Stimulated activated CD8-positive, alpha-beta memory T cell treated with anti-CD3 and anti-CD28 coated beads, Interleukin-12 subunit alpha, Interleukin-12 subunit beta, amount 100 ng/mL, for 1 hour (primary cell): ENCODE data around the gene KLHDC8A.
"Not testable (repeated sequence)": the region's sequence is repeated elsewhere in the genome, so short reads cannot be mapped to it uniquely, and the experiment has no call there.

Source experiments
- DNase-seq: peaks from one replicate; pipeline ENCODE4 v3.0.0-alpha.2; 2020; ENCODE audit warnings: low read depth

The KLHDC8A gene

GRCh38 chr1:205317311-205317917 lies 39.3 kb downstream of the KLHDC8A start:
- no peak for DNase-seq

- DNase-seq, result no peak
Measured at GRCh38 chr1:205316161-205316566, 40.6 kb downstream of the KLHDC8A start.

- DNase-seq, result no peak
Measured at GRCh38 chr1:205315008-205315618, 41.6 kb downstream of the KLHDC8A start.

DNA sequence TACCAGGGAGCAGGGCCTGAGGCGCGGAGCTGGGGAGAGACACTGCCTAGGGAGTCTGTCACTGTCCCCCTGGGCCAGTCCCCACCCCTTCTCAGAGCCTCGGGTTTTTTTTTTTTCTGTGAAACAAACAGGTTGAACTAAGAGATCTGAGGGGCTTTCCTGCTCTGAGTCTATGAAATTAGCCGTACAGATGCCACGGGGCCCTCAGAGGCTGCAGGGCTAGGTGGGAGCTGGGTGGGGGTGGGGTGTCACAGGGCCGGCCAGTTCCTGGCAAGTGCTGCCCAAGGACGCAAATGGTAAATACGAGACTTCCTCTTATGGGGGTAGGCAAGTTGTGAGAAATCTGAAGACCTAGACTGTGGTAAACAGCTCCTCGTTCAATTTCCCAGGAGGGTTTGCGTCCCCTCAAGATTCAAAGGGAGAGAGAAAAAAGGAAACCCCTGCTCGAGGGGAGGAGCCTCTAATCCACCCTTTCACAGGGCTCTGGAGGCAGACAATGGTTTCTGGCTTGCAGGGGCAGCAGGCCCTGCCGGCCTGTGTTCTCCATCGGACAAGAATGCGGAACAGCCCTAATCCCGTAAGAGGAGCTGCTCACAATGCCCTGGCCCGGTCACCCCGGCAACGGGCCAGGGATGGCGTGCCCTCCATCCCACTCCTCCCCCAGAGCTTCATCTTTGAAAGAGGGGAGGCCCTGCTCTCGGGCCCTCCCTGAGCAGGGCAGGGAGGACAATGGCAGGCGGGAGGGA lies 43.0 kb downstream of the KLHDC8A start:
- DNase-seq, result no peak

- no peak for DNase-seq
Measured at GRCh38 chr1:205312866-205313562, 43.7 kb downstream of the KLHDC8A start.

DNA sequence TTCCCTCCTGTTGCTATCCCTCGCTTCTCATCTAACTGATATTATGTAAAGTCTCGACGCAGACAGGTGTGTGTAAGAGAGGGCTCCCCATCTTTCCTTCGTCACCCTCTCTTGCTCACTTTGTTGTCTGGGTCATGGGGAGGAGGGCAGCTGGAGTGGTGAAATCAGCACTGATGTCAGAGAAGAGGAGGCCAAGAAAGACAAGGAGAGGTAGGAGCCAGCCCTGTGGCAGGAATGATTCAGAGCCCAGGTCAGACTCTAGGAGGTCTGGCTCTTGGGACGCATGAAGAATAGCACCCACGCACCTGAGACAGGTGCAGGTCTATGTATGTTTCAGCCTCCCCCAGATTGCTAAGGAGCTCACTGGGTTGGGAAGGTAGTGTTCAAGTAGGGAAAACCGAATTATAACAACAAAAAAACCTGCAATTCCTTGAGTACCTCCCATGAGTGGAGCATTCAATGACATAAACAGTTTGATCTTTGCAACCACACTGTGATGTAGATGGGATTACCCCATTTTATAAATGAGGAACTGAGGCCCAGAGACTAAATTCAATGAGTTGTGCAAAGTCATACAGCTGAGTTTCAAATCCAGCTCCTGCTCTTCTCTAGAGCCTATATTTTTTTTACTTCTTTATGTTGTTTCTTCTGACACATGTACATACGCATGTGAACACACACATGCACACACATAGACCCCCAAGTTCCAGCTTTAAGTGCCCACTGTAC lies 45.6 kb downstream of the KLHDC8A start:
- no peak for DNase-seq

DNA sequence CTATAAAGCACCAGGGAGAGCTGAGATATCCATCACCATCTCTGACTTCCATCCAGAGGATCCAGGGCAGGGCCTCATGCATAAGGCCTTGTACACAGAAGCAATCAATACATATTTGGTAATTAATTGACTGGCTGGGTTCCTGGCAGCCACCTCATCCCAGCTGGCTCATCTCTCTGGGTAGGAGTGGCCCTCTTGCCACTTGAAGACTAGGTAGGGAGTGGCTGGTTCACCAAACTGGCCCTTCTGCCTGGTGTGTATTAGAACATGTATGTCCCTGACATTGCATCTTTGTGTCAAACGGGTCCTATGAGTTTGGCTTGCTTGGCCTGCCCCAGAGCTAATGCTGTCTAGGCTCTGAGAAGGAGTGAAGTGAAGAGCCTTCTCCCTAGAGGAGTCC lies 47.0 kb downstream of the KLHDC8A start:
- no peak for DNase-seq

DNA sequence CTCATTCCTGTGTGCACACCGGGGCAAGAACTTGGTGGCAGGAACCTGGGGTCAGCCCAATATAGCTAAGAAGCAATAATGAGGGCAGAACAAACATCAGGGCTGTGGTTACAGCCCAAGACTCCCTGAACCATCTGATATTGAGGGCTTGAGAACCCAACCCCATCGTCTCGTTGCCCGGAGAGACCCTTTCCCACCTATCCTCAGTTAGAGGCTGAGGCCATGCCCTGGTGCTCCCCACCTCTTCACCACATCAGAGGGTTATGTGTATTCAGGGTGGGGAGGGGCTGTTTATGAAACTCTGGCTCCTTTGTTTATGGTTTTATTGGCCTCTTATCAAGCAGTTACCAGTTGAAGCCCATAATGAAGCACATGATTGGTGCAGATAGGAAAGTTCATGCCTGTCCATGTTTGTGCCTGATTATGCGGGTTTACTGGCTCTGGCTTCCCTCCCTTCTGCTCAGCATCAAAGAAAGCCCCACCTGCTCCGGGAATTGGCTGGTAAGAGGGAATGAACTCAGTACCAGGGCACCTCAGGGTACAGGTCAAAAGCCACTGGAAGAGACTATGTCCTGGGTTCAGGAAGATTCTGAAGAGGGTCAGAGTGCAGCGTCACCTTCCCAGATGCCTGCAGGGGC lies 49.7 kb downstream of the KLHDC8A start:
- no peak for DNase-seq

DNA sequence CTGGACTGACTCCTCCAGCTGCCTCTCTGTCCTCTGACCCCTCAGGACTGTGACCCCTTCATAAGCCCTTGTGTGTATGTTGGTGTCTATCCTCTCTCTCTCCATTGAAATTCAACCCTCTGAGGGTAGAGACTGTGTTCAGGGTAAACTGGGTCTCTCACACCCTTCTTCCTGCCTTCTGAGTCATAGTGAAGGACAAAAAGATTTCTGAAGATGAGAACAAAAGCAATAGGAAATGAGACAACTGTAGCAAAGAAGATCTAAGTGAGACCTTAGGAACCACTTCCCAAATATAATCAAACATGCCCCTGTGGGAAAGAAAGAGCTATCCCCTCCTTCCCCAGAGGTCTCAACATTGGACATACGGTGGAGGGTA lies 52.0 kb downstream of the KLHDC8A start:
- DNase-seq, result no peak

DNA sequence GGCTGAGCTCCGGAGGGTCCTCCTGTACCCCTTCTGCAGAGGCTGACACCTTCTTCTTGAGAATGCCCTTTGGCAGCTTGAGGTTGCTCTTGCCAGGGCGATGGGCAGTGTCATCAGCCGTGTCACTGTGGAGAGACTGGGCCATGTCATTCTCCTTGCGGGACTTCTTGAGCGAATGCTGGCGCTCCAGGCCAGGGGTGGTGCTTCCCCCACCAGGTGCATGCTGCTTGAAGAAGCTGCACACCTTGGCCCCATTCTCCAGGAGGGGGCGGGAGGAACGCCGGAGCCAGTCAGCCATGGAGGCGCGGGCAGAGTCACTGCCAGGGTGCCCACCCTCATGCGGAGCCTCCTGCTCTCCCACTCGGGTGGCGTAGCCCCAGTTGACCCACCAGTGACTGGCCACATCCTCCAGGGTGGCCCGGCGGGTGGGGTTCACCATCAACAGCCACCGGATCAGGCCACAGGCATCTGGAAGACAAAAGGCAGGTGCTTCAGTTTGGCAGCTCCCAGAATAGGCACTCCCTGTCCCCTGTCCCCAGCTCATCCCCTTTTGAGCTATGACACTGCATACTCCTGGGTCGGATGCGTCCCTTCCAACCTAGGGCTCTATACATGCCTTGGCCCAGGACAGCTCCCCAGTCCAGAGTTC lies 52.6 kb downstream of the KLHDC8A start:
- DNase-seq, result no peak

DNA sequence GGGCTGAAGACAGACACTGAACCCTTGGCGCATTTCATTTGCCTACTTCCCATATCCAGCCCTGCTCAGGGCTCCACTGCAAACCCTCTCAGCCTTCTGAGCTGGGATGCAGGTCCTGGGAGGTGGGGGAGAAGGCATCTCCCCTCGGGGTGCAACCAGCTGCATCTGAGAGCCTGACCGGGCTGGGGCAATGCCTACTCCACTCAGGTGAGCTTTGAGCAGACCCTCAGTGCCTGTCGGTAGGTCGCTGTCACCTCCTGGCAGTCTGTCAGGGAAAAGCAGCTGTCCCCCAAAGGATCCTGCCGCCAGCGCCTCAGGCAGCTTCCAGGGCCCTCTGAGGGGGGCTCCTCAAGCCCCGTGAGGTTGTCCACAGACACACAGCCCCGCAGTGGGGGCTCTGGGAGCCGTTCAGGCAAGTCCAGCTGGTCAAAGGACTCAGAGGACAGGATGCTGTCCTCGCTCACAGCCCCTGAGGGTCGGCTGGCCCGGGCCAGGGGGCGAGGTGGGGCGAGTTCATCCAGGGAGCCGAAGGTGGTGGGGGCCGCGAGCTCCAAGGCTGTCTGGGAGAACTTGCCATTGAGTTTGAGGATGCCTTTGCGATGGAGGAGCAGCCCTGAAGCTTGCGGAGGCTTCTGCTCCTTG lies 53.4 kb downstream of the KLHDC8A start:
- no peak for DNase-seq

GRCh38 chr1:205301842-205302588 lies 54.7 kb downstream of the KLHDC8A start:
- DNase-seq, result no peak

DNA sequence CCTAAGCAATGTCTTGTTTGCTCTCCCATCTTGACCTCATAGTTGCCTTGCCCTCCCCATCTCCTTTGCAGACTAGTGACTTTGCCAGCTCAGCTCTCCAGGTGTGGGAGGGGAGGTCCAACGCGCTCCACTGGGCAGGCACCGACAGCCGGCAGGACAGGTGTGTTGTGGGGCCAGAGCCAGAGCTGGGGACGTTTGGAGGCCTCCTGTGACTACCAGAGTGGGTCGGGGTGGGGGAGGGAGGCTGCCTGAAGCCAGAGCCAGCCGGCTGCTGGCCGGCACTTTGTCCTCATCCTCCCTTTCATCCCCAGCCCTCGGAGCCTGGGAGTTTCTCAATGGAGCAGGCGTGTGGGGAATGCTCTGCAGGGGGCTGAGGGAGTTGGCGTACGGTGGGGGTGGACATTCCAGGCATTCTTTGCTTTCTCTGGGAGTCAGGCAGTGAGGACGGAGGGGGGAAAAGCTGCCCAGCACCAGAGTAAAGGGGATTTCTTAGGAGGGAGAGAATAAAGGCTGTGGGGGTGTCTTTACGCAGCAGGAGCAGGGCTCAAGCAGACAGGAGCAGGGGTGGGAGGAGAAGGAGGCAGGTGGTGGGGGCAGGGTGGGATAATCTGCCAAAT lies 55.4 kb downstream of the KLHDC8A start:
- DNase-seq, result no peak

DNA sequence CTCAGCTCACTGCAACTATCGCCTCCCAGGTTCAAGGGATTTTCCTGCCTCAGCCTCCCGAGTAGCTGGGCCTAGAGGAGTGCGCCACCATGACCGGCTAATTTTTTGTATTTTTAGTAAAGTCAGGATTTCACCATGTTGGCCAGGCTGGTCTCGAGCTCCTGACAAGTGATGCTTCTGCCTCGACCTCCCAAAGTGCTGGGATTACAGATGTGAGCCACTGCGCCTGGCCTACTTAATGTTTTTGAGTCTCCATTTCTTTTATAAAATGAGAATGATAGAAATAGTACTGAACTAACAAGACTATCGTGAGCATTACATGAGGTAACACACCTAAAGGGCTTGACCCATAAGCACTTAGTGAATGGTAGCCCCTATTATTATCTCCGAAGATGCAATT lies 56.6 kb downstream of the KLHDC8A start:
- no peak for DNase-seq

GRCh38 chr1:205298191-205298994 lies 58.3 kb downstream of the KLHDC8A start:
- no peak for DNase-seq

DNA sequence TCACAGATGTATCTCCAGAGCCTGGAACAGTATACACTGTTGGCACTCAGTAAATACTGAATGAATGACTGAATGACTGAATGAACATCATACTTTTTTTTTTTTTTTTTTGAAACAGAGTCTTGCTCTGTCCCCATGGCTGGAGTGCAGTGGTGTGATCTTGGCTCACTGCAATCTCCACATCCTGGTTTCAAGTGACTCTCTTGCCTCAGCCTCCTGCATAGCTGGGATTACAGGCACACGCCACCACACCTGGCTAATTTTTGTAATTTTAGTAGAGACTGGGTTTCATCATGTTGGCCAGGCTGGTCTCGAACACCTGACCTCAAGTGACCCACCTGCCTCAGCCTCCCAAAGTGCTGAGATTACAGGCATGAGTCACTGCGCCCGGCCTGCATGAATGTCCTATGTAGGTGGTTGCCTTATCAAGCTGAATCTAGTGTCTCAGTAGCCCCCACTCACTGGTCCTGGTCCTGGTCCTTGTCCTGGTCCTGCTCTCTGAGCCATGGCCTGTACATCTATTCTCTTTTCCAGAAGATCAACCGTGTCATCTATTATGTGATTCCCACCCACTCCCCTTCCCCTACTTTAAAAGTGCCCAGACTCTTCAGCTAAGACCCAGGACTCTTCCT lies 59.1 kb downstream of the KLHDC8A start:
- not testable (repeated sequence) for DNase-seq

DNA sequence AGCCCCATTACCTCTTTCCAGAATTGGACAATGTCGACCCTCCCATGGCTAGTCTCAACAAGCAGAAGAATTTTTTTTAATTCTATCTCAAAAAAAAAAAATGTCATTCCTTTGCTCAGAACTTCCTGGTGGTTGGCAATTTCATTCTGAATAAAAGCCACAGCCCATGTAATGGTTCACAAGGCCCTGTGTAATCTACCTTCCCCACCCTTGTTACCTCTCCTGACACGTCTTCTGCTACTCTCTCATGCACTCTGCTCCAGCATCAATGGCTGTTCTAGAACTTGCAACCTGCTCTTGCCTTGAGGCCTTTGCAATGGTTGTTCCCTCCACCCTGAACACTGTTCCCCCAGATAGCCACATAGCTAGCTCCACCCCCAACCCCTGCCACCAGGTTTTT lies 60.6 kb downstream of the KLHDC8A start:
- DNase-seq, result no peak

GRCh38 chr1:205294934-205295333 lies 61.8 kb downstream of the KLHDC8A start:
- DNase-seq, result no peak
